Amniotic stem cell (primary cell): Measurements from ENCODE around the gene NOD2.

Source experiments
- DNase-seq: peaks from one replicate; lab custom pipeline; 2025; lab: John Stamatoyannopoulos, UW

Gene NOD2

GRCh38 chr16:50742576-50743200 lies 49.3 kb downstream of the NOD2 start:
- no peak for DNase-seq

GRCh38 chr16:50743581-50744225 lies 50.3 kb downstream of the NOD2 start:
- no peak for DNase-seq

GRCh38 chr16:50744881-50745280 lies 51.5 kb downstream of the NOD2 start:
- DNase-seq: no peak

GRCh38 chr16:50745940-50746339 lies 52.5 kb downstream of the NOD2 start:
- DNase-seq: no peak

GRCh38 chr16:50747207-50747956 lies 54.0 kb downstream of the NOD2 start:
- DNase-seq: no peak

- DNase-seq: no peak
Measured at GRCh38 chr16:50751528-50751927, 58.1 kb downstream of the NOD2 start.

- DNase-seq: no peak
Measured at GRCh38 chr16:50752471-50753235, 59.2 kb downstream of the NOD2 start.

GRCh38 chr16:50756473-50756872 lies 63.1 kb downstream of the NOD2 start:
- no peak for DNase-seq

GRCh38 chr16:50761267-50761666 lies 67.9 kb downstream of the NOD2 start:
- no peak for DNase-seq

GRCh38 chr16:50762241-50762640 lies 68.8 kb downstream of the NOD2 start:
- DNase-seq: no peak

- no peak for DNase-seq
Measured at GRCh38 chr16:50763211-50763610, 69.8 kb downstream of the NOD2 start.

GRCh38 chr16:50765260-50765659 lies 71.9 kb downstream of the NOD2 start:
- no peak for DNase-seq

GRCh38 chr16:50765861-50766260 lies 72.5 kb downstream of the NOD2 start:
- no peak for DNase-seq

- DNase-seq: no peak
Measured at GRCh38 chr16:50767197-50767596, 73.8 kb downstream of the NOD2 start.

GRCh38 chr16:50771366-50771765 lies 78.0 kb downstream of the NOD2 start:
- no peak for DNase-seq

GRCh38 chr16:50774405-50774804 lies 81.0 kb downstream of the NOD2 start:
- DNase-seq: no peak

- no peak for DNase-seq
Measured at GRCh38 chr16:50774960-50775359, 81.6 kb downstream of the NOD2 start.

- DNase-seq: no peak
Measured at GRCh38 chr16:50776037-50776436, 82.6 kb downstream of the NOD2 start.

- no peak for DNase-seq
Measured at GRCh38 chr16:50778284-50779163, 85.1 kb downstream of the NOD2 start.

GRCh38 chr16:50781043-50781442 lies 87.6 kb downstream of the NOD2 start:
- no peak for DNase-seq

- no peak for DNase-seq
Measured at GRCh38 chr16:50781518-50781917, 88.1 kb downstream of the NOD2 start.
